Liver (tissue), 9 donors: ENCODE results near the gene PACSIN2. TPM values are rescaled to one million over a fixed set of nuclear protein-coding genes. Genes with fewer than 3 reads are reported as not detected.

Experiments used
- DNase-seq: peaks from one replicate; pipeline ENCODE4 v3.0.0-alpha.2; 2017; ENCODE audit warnings: low spot score
- H3K27ac ChIP-seq, 2 donors: one replicate each; pipeline ENCODE4 v1.7.0; 2013; ENCODE audit warnings: inconsistent platforms in 2 of 2, low read length in 2 of 2, control low read depth in 1 of 2, low read depth in 1 of 2, mild to moderate bottlenecking in 1 of 2
- H3K27me3 ChIP-seq, 4 donors: one replicate each; pipeline versions ENCODE4 v1.6.1 to v1.7.0; 2013; ENCODE audit warnings: low read length in 3 of 4, inconsistent platforms in 1 of 4, mild to moderate bottlenecking in 1 of 4, moderate library complexity in 1 of 4; ENCODE audit not compliant: control insufficient read depth in 4 of 4, insufficient read depth in 4 of 4
- H3K36me3 ChIP-seq, 4 donors: one replicate each; pipeline versions ENCODE4 v1.6.1 to v1.7.0; 2013; ENCODE audit warnings: low read length in 3 of 4, mild to moderate bottlenecking in 3 of 4, low read depth in 1 of 4, moderate library complexity in 1 of 4; ENCODE audit not compliant: control insufficient read depth in 4 of 4, insufficient read depth in 3 of 4
- H3K4me1 ChIP-seq, 4 donors: one replicate each; pipeline versions ENCODE4 v1.6.1 to v1.7.0; 2013; ENCODE audit warnings: low read length in 3 of 4, mild to moderate bottlenecking in 3 of 4, moderate library complexity in 1 of 4; ENCODE audit not compliant: control insufficient read depth in 4 of 4, insufficient read depth in 4 of 4
- H3K4me3 ChIP-seq, 3 donors: one replicate each; pipeline versions ENCODE4 v1.6.1 to v1.7.0; 2013; ENCODE audit warnings: low read length in 3 of 3, control low read depth in 1 of 3, low read depth in 1 of 3, mild to moderate bottlenecking in 1 of 3
- H3K9ac ChIP-seq, 2 donors: one replicate each; pipeline ENCODE4 v1.7.0; 2013; ENCODE audit warnings: low read length in 2 of 2, mild to moderate bottlenecking in 2 of 2, moderate library complexity in 2 of 2, control low read depth in 1 of 2, low read depth in 1 of 2
- H3K9me3 ChIP-seq, 4 donors: one replicate each; pipeline versions ENCODE4 v1.6.1 to v1.7.0; 2013; ENCODE audit warnings: low read length in 3 of 4; ENCODE audit not compliant: control insufficient read depth in 4 of 4
- ATF3 ChIP-seq: IDR thresholded peaks from 2 replicates; pipeline ENCODE4 v1.6.1; 2016; ENCODE audit warnings: antibody characterized with exemption
- CTCF ChIP-seq: fragments of 150-350 bp; IDR thresholded peaks from 2 replicates; pipeline ENCODE4 v1.5.1; 2017; ENCODE audit warnings: improper control_type of control experiment, low read depth, low read length; ENCODE audit not compliant: missing input control
- EGR1 ChIP-seq, 2 donors: IDR thresholded peaks; 2 replicates each; pipeline ENCODE4 v1.6.1; 2016 to 2018; ENCODE audit warnings: antibody characterized with exemption in 2 of 2, low read depth in 2 of 2
- FOXA1 ChIP-seq: IDR thresholded peaks from 2 replicates; pipeline ENCODE4 v1.6.1; 2016; ENCODE audit warnings: antibody characterized with exemption
- FOXA2 ChIP-seq: IDR thresholded peaks from 2 replicates; pipeline ENCODE4 v1.6.1; 2016; ENCODE audit warnings: antibody characterized with exemption
- GABPA ChIP-seq, 2 donors: IDR thresholded peaks in 1 of 2; conservative IDR thresholded peaks in 1 of 2; 2 replicates each; pipeline ENCODE4 v1.6.1; 2016; ENCODE audit warnings: antibody characterized with exemption in 2 of 2, mild to moderate bottlenecking in 1 of 2, moderate library complexity in 1 of 2
- HNF4A ChIP-seq, 2 donors: conservative IDR thresholded peaks; 2 replicates each; pipeline ENCODE4 v1.6.1; 2016; ENCODE audit warnings: antibody characterized with exemption in 2 of 2, mild to moderate bottlenecking in 2 of 2
- HNF4G ChIP-seq: IDR thresholded peaks from 2 replicates; pipeline ENCODE4 v1.6.1; 2016; ENCODE audit warnings: antibody characterized with exemption
- JUND ChIP-seq, 2 donors: IDR thresholded peaks; 2 replicates each; pipeline ENCODE4 v1.6.1; 2016; ENCODE audit warnings: antibody characterized with exemption in 2 of 2
- MAX ChIP-seq: IDR thresholded peaks from 2 replicates; pipeline ENCODE4 v1.6.1; 2016; ENCODE audit warnings: antibody characterized with exemption
- NR2F2 ChIP-seq: IDR thresholded peaks from 2 replicates; pipeline ENCODE4 v1.6.1; 2016; ENCODE audit warnings: antibody characterized with exemption
- RAD21 ChIP-seq, 2 donors: IDR thresholded peaks; 2 replicates each; pipeline ENCODE4 v1.6.1; 2016; ENCODE audit warnings: antibody characterized with exemption in 2 of 2, mild to moderate bottlenecking in 2 of 2
- RXRA ChIP-seq, 2 donors: IDR thresholded peaks; 2 replicates each; pipeline ENCODE4 v1.6.1; 2017 to 2018; ENCODE audit warnings: antibody characterized with exemption in 2 of 2, mild to moderate bottlenecking in 1 of 2
- SP1 ChIP-seq: IDR thresholded peaks from 2 replicates; pipeline ENCODE4 v1.6.1; 2018; ENCODE audit warnings: antibody characterized with exemption, mild to moderate bottlenecking
- TAF1 ChIP-seq: conservative IDR thresholded peaks from 2 replicates; pipeline ENCODE4 v1.6.1; 2016; ENCODE audit warnings: antibody characterized with exemption, mild to moderate bottlenecking
- YY1 ChIP-seq: IDR thresholded peaks from 2 replicates; pipeline ENCODE4 v1.6.1; 2016; ENCODE audit warnings: antibody characterized with exemption, mild to moderate bottlenecking
- WGBS: extraction: QIAGEN DNeasy Blood & Tissue Kit; methylation state at CpG from one replicate; pipeline ENCODE4 v1.1.7; 2013; 5-methylcytosine and 5-hydroxymethylcytosine counted together
- polyA plus RNA-seq, 2 donors: library from polyadenylated mRNA; stranded (reverse) in 1 of 2; unstranded in 1 of 2; fragments of 200-250 nt in 1 of 2; fragments of >200 nt in 1 of 2; fragmentation: Nextera tagmentation in 1 of 2; extraction: Ambion mirVana in 1 of 2; gene quantifications; one replicate each; pipeline versions ENCODE4 v1.2.1 to v1.2.3, GENCODE V29; 2013 to 2015
- total RNA-seq, 2 donors: library from RNA; depleted of rRNA; stranded (reverse); fragments of >200 nt; gene quantifications; one replicate each; pipeline ENCODE4 v1.2.3, GENCODE V29; 2014
- TF ChIP-seq, protein P1 (sequence below): IDR thresholded peaks from 2 replicates; pipeline ENCODE4 v1.6.1; 2016; ENCODE audit warnings: antibody characterized with exemption
- TF ChIP-seq, protein P2 (sequence below): IDR thresholded peaks from 2 replicates; pipeline ENCODE4 v1.6.1; 2016; ENCODE audit warnings: antibody characterized with exemption, mild to moderate bottlenecking
- donor health status: healthy.
- donor health status: healthy.
- donor health status: healthy.
- donor health status: healthy.
- donor health status: healthy.

The PACSIN2 gene
- total and polyA plus RNA-seq, 4 donors: 9.1 to 31.4 (median 17.0) TPM

DNA sequence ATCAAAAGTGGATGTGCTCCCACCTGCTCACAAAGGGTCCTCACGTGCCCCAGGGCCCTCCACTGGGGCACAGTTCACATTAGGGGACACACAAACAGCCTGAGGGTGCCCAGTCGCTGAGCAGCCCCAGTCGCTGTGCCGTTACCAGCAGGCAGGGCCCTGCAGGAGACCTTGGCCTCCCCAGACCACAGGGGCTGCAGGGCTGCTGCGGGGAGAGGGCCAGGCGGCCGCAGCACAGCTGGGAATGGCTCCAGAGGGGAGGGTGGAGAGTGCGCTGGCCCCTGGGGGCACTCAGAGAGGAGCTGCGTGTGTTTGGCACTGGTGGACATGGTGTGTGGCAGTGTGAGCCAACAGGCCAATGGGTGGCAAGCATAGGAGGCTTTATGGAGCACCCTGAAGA, 20.3 kb upstream of the PACSIN2 start:
- WGBS: 92% methylated on average over 9 of the region's 9 CpGs
- TF ChIP-seq RAD21 (IDR thresholded peaks at IDR 0.05): no peak
- no peak for TF ChIP-seq ATF3
- no peak for TF ChIP-seq FOXA1
- no peak for TF ChIP-seq RXRA (IDR thresholded peaks at IDR 0.05)
- no peak for TF ChIP-seq HNF4A (conservative IDR thresholded peaks at IDR 0.05)
- no peak for TF ChIP-seq YY1
- no peak for TF ChIP-seq NR2F2
- TF ChIP-seq HNF4G: no peak
- TF ChIP-seq TAF1: no peak
- TF ChIP-seq SP1: no peak
- no peak for TF ChIP-seq JUND (IDR thresholded peaks at IDR 0.05)
- TF ChIP-seq, protein P1, sequence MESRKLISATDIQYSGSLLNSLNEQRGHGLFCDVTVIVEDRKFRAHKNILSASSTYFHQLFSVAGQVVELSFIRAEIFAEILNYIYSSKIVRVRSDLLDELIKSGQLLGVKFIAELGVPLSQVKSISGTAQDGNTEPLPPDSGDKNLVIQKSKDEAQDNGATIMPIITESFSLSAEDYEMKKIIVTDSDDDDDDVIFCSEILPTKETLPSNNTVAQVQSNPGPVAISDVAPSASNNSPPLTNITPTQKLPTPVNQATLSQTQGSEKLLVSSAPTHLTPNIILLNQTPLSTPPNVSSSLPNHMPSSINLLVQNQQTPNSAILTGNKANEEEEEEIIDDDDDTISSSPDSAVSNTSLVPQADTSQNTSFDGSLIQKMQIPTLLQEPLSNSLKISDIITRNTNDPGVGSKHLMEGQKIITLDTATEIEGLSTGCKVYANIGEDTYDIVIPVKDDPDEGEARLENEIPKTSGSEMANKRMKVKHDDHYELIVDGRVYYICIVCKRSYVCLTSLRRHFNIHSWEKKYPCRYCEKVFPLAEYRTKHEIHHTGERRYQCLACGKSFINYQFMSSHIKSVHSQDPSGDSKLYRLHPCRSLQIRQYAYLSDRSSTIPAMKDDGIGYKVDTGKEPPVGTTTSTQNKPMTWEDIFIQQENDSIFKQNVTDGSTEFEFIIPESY: no peak
- no peak for TF ChIP-seq MAX
- TF ChIP-seq CTCF: no peak
- no peak for TF ChIP-seq GABPA (IDR thresholded peaks at IDR 0.05 in 1 of 2, conservative IDR thresholded peaks at IDR 0.05 in 1 of 2)
- no peak for TF ChIP-seq FOXA2
- TF ChIP-seq EGR1 (IDR thresholded peaks at IDR 0.05; ENCODE audit: low read depth in 2 of 2): no peak
- TF ChIP-seq, protein P2, sequence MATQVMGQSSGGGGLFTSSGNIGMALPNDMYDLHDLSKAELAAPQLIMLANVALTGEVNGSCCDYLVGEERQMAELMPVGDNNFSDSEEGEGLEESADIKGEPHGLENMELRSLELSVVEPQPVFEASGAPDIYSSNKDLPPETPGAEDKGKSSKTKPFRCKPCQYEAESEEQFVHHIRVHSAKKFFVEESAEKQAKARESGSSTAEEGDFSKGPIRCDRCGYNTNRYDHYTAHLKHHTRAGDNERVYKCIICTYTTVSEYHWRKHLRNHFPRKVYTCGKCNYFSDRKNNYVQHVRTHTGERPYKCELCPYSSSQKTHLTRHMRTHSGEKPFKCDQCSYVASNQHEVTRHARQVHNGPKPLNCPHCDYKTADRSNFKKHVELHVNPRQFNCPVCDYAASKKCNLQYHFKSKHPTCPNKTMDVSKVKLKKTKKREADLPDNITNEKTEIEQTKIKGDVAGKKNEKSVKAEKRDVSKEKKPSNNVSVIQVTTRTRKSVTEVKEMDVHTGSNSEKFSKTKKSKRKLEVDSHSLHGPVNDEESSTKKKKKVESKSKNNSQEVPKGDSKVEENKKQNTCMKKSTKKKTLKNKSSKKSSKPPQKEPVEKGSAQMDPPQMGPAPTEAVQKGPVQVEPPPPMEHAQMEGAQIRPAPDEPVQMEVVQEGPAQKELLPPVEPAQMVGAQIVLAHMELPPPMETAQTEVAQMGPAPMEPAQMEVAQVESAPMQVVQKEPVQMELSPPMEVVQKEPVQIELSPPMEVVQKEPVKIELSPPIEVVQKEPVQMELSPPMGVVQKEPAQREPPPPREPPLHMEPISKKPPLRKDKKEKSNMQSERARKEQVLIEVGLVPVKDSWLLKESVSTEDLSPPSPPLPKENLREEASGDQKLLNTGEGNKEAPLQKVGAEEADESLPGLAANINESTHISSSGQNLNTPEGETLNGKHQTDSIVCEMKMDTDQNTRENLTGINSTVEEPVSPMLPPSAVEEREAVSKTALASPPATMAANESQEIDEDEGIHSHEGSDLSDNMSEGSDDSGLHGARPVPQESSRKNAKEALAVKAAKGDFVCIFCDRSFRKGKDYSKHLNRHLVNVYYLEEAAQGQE: no peak
- DNase-seq: no peak
- no peaks in the 10 kb centered on the region for H3K27me3 ChIP-seq
- no peak overlapping the region for H3K9ac ChIP-seq
- peaks cover 0 to 6% (median 2%) of the 10 kb centered on the region in 4 donors for H3K4me1 ChIP-seq
- H3K27ac ChIP-seq: no peak overlapping the region
- H3K4me3 ChIP-seq: no peak overlapping the region
- no peaks in the 10 kb centered on the region for H3K9me3 ChIP-seq
- H3K36me3 ChIP-seq: no peaks in the 10 kb centered on the region
